Activated CD8-positive, alpha-beta memory T cell treated with anti-CD3 and anti-CD28 coated beads, Interleukin-2, amount 50 U/mL, for 24 hours (primary cell): Measurements from ENCODE around the gene TAF9B.
"Not testable (repeated sequence)": the region's sequence is repeated elsewhere in the genome, so short reads cannot be mapped to it uniquely, and the experiment has no call there.

Experiments
- DNase-seq: peaks from one replicate; pipeline ENCODE4 v3.0.0-alpha.2; 2020; ENCODE audit errors: extremely low read depth

The TAF9B gene

GRCh38 chrX:78139160-78140123 is at the start of gene TAF9B:
Gene TAF9B, minus strand, starts transcription at chrX:78139650. Its CDS starts 39 bp downstream, at chrX:78139611.
- DNase-seq: peak; percentile 50

- DNase-seq: no peak
Observed at GRCh38 chrX:78182881-78183280, 43.4 kb upstream of the TAF9B start.

GRCh38 chrX:78181307-78181706 is 41.9 kb upstream of the TAF9B start:
- DNase-seq: no peak

- DNase-seq: no peak
Observed at GRCh38 chrX:78168065-78168464, 28.6 kb upstream of the TAF9B start.

- DNase-seq: no peak
Observed at GRCh38 chrX:78165425-78165824, 26.0 kb upstream of the TAF9B start.

GRCh38 chrX:78163175-78163574 is 23.7 kb upstream of the TAF9B start:
- not testable (repeated sequence) for DNase-seq

GRCh38 chrX:78160711-78161110 is 21.3 kb upstream of the TAF9B start:
- DNase-seq: not testable (repeated sequence)

GRCh38 chrX:78157846-78158245 is 18.4 kb upstream of the TAF9B start:
- DNase-seq: not testable (repeated sequence)

- not testable (repeated sequence) for DNase-seq
Observed at GRCh38 chrX:78157373-78157772, 17.9 kb upstream of the TAF9B start.

GRCh38 chrX:78147002-78147540 is 7.6 kb upstream of the TAF9B start:
- not testable (repeated sequence) for DNase-seq

- DNase-seq: no peak
Observed at GRCh38 chrX:78140206-78140605, 756 bp upstream of the TAF9B start.

- DNase-seq: no peak
Observed at GRCh38 chrX:78133238-78133960, 6.1 kb downstream of the TAF9B start.

- no peak for DNase-seq
Observed at GRCh38 chrX:78131117-78131516, 8.3 kb downstream of the TAF9B start.

- no peak for DNase-seq
Observed at GRCh38 chrX:78130396-78130795, 9.1 kb downstream of the TAF9B start.

- no peak for DNase-seq
Observed at GRCh38 chrX:78129714-78130113, 9.7 kb downstream of the TAF9B start.

- DNase-seq: not testable (repeated sequence)
Observed at GRCh38 chrX:78125781-78126180, 13.7 kb downstream of the TAF9B start.

GRCh38 chrX:78125148-78125547 is 14.3 kb downstream of the TAF9B start:
- no peak for DNase-seq

- DNase-seq: no peak
Observed at GRCh38 chrX:78124307-78124706, 15.1 kb downstream of the TAF9B start.

- DNase-seq: no peak
Observed at GRCh38 chrX:78123190-78123589, 16.3 kb downstream of the TAF9B start.

- no peak for DNase-seq
Observed at GRCh38 chrX:78119521-78120227, 19.8 kb downstream of the TAF9B start.

GRCh38 chrX:78118628-78119027 is 20.8 kb downstream of the TAF9B start:
- DNase-seq: no peak

GRCh38 chrX:78116766-78117165 is 22.7 kb downstream of the TAF9B start:
- DNase-seq: no peak
